ENCODE results near the gene SLC5A3. TPM values are rescaled to one million over a fixed set of nuclear protein-coding genes. Genes with fewer than 3 reads are reported as not detected.

Gene SLC5A3
- total RNA-seq, 1 experiment from 2014 or later = 12.3 TPM

DNA sequence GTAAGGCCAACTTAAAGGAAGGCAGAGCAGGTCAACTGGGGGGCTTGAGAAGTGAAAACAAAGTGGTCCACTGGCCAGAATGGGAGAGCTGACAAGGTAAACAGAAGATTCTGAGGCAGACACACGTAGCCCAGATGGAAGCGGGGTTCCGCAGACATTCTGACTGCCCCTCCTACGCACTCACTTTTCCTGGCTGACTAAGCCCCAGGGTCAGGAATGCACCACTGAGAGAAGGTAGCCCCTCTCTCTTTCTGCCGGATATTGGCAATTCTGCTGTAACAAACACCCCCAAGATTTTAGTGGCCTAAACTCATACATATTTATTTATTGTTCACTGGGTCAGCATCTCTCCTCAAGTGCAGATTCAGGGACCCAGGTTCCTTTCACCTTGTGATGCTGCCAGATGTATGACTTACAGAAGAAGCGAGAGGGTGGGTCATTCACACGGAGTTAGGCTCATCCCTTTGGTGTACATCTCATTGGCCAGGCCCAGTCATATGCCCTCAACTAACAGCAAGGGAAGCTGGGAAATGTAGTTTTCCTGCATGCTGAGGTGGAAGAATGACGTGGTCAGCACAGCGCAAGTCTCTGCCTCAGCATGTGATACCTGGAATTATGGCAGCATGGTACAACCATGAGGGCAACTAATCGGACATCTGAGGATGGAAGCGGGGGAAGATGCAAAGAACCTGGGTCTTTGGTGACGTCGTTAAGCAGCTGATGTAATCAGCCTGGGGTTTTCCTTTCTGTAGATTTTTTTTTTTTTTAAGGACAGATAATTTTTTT lies 43.4 kb upstream of the SLC5A3 start:
- H4K8ac ChIP-seq (replicated peaks; ENCODE audit: insufficient read length, low read depth, low read length) = no peak overlapping the region
- no peak overlapping the region for H3K23ac ChIP-seq (ENCODE audit: insufficient read length, low read depth, low read length)
- TF ChIP-seq, protein P1, sequence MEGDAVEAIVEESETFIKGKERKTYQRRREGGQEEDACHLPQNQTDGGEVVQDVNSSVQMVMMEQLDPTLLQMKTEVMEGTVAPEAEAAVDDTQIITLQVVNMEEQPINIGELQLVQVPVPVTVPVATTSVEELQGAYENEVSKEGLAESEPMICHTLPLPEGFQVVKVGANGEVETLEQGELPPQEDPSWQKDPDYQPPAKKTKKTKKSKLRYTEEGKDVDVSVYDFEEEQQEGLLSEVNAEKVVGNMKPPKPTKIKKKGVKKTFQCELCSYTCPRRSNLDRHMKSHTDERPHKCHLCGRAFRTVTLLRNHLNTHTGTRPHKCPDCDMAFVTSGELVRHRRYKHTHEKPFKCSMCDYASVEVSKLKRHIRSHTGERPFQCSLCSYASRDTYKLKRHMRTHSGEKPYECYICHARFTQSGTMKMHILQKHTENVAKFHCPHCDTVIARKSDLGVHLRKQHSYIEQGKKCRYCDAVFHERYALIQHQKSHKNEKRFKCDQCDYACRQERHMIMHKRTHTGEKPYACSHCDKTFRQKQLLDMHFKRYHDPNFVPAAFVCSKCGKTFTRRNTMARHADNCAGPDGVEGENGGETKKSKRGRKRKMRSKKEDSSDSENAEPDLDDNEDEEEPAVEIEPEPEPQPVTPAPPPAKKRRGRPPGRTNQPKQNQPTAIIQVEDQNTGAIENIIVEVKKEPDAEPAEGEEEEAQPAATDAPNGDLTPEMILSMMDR (conservative IDR thresholded peaks at IDR 0.05) = no peak
- no peaks in the 10 kb centered on the region for H3K27me3 ChIP-seq (ENCODE audit: insufficient read depth, low read length)
- no peaks in the 10 kb centered on the region for H3K9me3 ChIP-seq (ENCODE audit: control insufficient read depth, low read depth, low read length)
- no peak overlapping the region for H2AFZ ChIP-seq (ENCODE audit: low read length)
- no peak overlapping the region for H4K5ac ChIP-seq (ENCODE audit: insufficient read length, low read depth, low read length)
- no peak overlapping the region for H2BK120ac ChIP-seq (ENCODE audit: low read depth, low read length, poor library complexity, severe bottlenecking)
- peak overlapping the region; percentile 12 for H3K4me2 ChIP-seq (ENCODE audit: insufficient read depth, insufficient read length, low read length)
- Mint-ChIP-seq H3K36me3 (ENCODE audit: insufficient read depth in 1 of 3, low read depth in 3 of 3) (peaks cover 0 to 3% (median 0%) of the 10 kb centered on the region in 3 experiments; a peak in 1 of 7 replicates), H3K4me3 (peak overlapping the region in 1 of 2 experiments; percentile 9; a peak in 1 of 5 replicates), H3K9me3 (peaks cover 0 to 5% of the 10 kb centered on the region in 2 experiments; a peak in 2 of 5 replicates), H3K27ac (peak overlapping the region in 1 of 3 experiments; percentile 74; a peak in 1 of 7 replicates), H3K4me1 (peaks cover 11 to 14% of the 10 kb centered on the region in 2 experiments), H3K27me3 (ENCODE audit: low read depth) (no peaks in the 10 kb centered on the region; the same call in 1 of the 2 replicates)
- no peaks in the 10 kb centered on the region for H3K4me1 ChIP-seq (ENCODE audit: insufficient read depth, low read length)
- H3K79me1 ChIP-seq (ENCODE audit: insufficient read depth, low read depth, low read length, poor library complexity, severe bottlenecking) = no peaks in the 10 kb centered on the region
- peak; percentile 88 for DNase-seq
- no peak overlapping the region for H4K91ac ChIP-seq (ENCODE audit: insufficient read length, low read depth, low read length)
- no CpG with 5 or more reads among the region's 13 CpGs for WGBS (ENCODE audit: extremely low coverage, insufficient read length, low lambda C conversion rate)
- no peak overlapping the region for H2BK12ac ChIP-seq (ENCODE audit: insufficient read length, low read depth, low read length)
- no peak overlapping the region for H2AK5ac ChIP-seq (ENCODE audit: insufficient read length, low read length)
- no peak overlapping the region for H3K56ac ChIP-seq (ENCODE audit: insufficient read length, low read depth, low read length)
- no peaks in the 10 kb centered on the region for H4K20me1 ChIP-seq (ENCODE audit: control insufficient read depth, insufficient read depth, insufficient read length)
- no peak overlapping the region for H3K4ac ChIP-seq (ENCODE audit: low read depth, low read length)
- no peak overlapping the region for H3K9ac ChIP-seq (ENCODE audit: extremely low read depth, insufficient read length, low read length)
- no peak overlapping the region for H2BK20ac ChIP-seq (ENCODE audit: low read depth, low read length, poor library complexity, severe bottlenecking)
- H2BK15ac ChIP-seq (ENCODE audit: low read depth, low read length) = no peak overlapping the region
- H3K27ac ChIP-seq (ENCODE audit: insufficient read length, low read depth, low read length) = no peak overlapping the region
- no peak overlapping the region for H3T11ph ChIP-seq (ENCODE audit: low read length)
- H3K14ac ChIP-seq (ENCODE audit: insufficient read depth, low read length) = no peak overlapping the region
- no peak overlapping the region for H3K18ac ChIP-seq (ENCODE audit: insufficient read length, low read depth, low read length)
- H3K79me2 ChIP-seq (ENCODE audit: insufficient read depth, low read length) = no peaks in the 10 kb centered on the region
- H3K23me2 ChIP-seq (ENCODE audit: insufficient read length, low read depth, low read length, poor library complexity, severe bottlenecking) = no peaks in the 10 kb centered on the region
- no peak overlapping the region for H2BK5ac ChIP-seq (ENCODE audit: insufficient read length, low read length)
